HG03354 (cell line): ENCODE data around the gene SIDT1.

Experiments
- ATAC-seq: cut with Tn5 transposase; IDR thresholded peaks from one replicate; pipeline ENCODE4 v1.9.1; 2021; ENCODE audit warnings: mild to moderate bottlenecking; ENCODE audit not compliant: unreplicated experiment, poor library complexity, severe bottlenecking

The SIDT1 gene

GRCh38 chr3:113537155-113537554, 4.8 kb downstream of the SIDT1 start:
- ATAC-seq = no peak

- ATAC-seq = no peak
Observed at GRCh38 chr3:113541519-113541918, 9.2 kb downstream of the SIDT1 start.

GRCh38 chr3:113545594-113545993, 13.2 kb downstream of the SIDT1 start:
- no peak for ATAC-seq

- peak; percentile 89 for ATAC-seq
Observed at GRCh38 chr3:113546414-113546893, 14.1 kb downstream of the SIDT1 start.

GRCh38 chr3:113548501-113548900, 16.1 kb downstream of the SIDT1 start:
- ATAC-seq = no peak

- no peak for ATAC-seq
Observed at GRCh38 chr3:113551820-113552219, 19.5 kb downstream of the SIDT1 start.

GRCh38 chr3:113552851-113553250, 20.5 kb downstream of the SIDT1 start:
- no peak for ATAC-seq

- no peak for ATAC-seq
Observed at GRCh38 chr3:113555138-113555537, 22.8 kb downstream of the SIDT1 start.

GRCh38 chr3:113556316-113556945, 24.1 kb downstream of the SIDT1 start:
- no peak for ATAC-seq

GRCh38 chr3:113556946-113557335, 24.6 kb downstream of the SIDT1 start:
- no peak for ATAC-seq

GRCh38 chr3:113557374-113557773, 25.0 kb downstream of the SIDT1 start:
- ATAC-seq = no peak

- no peak for ATAC-seq
Observed at GRCh38 chr3:113559009-113559408, 26.7 kb downstream of the SIDT1 start.

GRCh38 chr3:113560271-113560670, 27.9 kb downstream of the SIDT1 start:
- ATAC-seq = no peak

- no peak for ATAC-seq
Observed at GRCh38 chr3:113560831-113561623, 28.7 kb downstream of the SIDT1 start.

GRCh38 chr3:113565555-113565954, 33.2 kb downstream of the SIDT1 start:
- ATAC-seq = no peak

- ATAC-seq = no peak
Observed at GRCh38 chr3:113570158-113570557, 37.8 kb downstream of the SIDT1 start.

- no peak for ATAC-seq
Observed at GRCh38 chr3:113571360-113571759, 39.0 kb downstream of the SIDT1 start.

- no peak for ATAC-seq
Observed at GRCh38 chr3:113573728-113574127, 41.4 kb downstream of the SIDT1 start.

GRCh38 chr3:113574213-113574612, 41.9 kb downstream of the SIDT1 start:
- ATAC-seq = no peak

- ATAC-seq = no peak
Observed at GRCh38 chr3:113575206-113575605, 42.9 kb downstream of the SIDT1 start.

- no peak for ATAC-seq
Observed at GRCh38 chr3:113585228-113585627, 52.9 kb downstream of the SIDT1 start.
